ENCODE measurements around the gene KPNA2.
"Not testable (repeated sequence)": the region's sequence is repeated elsewhere in the genome, so short reads cannot be mapped to it uniquely, and the experiment has no call there.

DNA sequence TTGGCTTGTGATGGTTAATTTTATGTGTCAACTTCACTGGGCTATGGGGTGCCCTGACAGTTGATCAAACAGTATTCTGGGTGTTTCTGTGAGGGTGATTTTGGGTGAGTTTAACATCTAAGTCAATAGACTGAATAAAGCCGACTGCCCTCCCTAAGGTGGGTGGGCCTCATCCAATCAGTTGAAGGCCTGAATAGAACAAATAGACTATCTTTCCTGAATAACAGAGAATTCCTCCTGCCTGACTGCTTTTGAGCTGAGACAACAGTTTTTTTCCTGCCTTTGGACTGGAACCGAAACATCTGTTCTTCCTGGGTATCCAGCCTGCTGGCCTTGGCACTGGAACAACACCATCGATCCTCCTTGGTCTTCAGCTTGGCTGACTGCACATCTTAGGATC lies 33.0 kb downstream of the KPNA2 start:
- not testable (repeated sequence) for TF ChIP-seq EZH2 (IDR thresholded peaks at IDR 0.05; ENCODE audit: borderline replicate concordance, insufficient read depth, low read length, poor library complexity, severe bottlenecking); EP300 (conservative IDR thresholded peaks at IDR 0.05; ENCODE audit: poor library complexity, severe bottlenecking); RAD21 (conservative IDR thresholded peaks at IDR 0.05); SMC3 (conservative IDR thresholded peaks at IDR 0.05; ENCODE audit: poor library complexity); POLR2AphosphoS5 (IDR thresholded peaks at IDR 0.05)
- TF ChIP-seq, protein P1, sequence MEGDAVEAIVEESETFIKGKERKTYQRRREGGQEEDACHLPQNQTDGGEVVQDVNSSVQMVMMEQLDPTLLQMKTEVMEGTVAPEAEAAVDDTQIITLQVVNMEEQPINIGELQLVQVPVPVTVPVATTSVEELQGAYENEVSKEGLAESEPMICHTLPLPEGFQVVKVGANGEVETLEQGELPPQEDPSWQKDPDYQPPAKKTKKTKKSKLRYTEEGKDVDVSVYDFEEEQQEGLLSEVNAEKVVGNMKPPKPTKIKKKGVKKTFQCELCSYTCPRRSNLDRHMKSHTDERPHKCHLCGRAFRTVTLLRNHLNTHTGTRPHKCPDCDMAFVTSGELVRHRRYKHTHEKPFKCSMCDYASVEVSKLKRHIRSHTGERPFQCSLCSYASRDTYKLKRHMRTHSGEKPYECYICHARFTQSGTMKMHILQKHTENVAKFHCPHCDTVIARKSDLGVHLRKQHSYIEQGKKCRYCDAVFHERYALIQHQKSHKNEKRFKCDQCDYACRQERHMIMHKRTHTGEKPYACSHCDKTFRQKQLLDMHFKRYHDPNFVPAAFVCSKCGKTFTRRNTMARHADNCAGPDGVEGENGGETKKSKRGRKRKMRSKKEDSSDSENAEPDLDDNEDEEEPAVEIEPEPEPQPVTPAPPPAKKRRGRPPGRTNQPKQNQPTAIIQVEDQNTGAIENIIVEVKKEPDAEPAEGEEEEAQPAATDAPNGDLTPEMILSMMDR (IDR thresholded peaks at IDR 0.05; ENCODE audit: poor library complexity, severe bottlenecking) = not testable (repeated sequence)
